Progenitor cell of endocrine pancreas (in vitro differentiated cells): ENCODE data around the gene URGCP. TPM values are rescaled to one million over a fixed set of nuclear protein-coding genes. Genes with fewer than 3 reads are reported as not detected.
A peak's percentile ranks its signal among the peaks of the same experiment; 100 is the strongest.
"Not testable (repeated sequence)": the region's sequence is repeated elsewhere in the genome, so short reads cannot be mapped to it uniquely, and the experiment has no call there.

Experiments used
- DNase-seq: peaks from one replicate; pipeline ENCODE4 v3.0.0; 2021; ENCODE audit warnings: low spot score; ENCODE audit not compliant: unreplicated experiment
- H3K27ac Mint-ChIP-seq: 2 replicates; pipeline ENCODE4 v1.8.0; 2021; ENCODE audit warnings: mild to moderate bottlenecking, moderate library complexity, mixed read lengths
- H3K27me3 Mint-ChIP-seq: 2 replicates; pipeline ENCODE4 v1.8.0; 2021; ENCODE audit warnings: mixed read lengths
- H3K36me3 Mint-ChIP-seq: 2 replicates; pipeline ENCODE4 v1.8.0; 2022; ENCODE audit warnings: mixed read lengths; ENCODE audit not compliant: insufficient read depth
- H3K4me1 Mint-ChIP-seq: 2 replicates; pipeline ENCODE4 v1.8.0; 2021; ENCODE audit warnings: low read depth, mixed read lengths
- H3K4me3 Mint-ChIP-seq: 2 replicates; pipeline ENCODE4 v1.8.0; 2021; ENCODE audit warnings: low read depth, mild to moderate bottlenecking, moderate library complexity, mixed read lengths
- H3K9me3 Mint-ChIP-seq: 2 replicates; pipeline ENCODE4 v1.8.0; 2021; ENCODE audit warnings: low read depth, mixed read lengths
- CTCF ChIP-seq: fragments of 200-600 bp; sonication (generic); IDR thresholded peaks from one replicate; pipeline ENCODE4 v1.5.0; 2021; ENCODE audit warnings: antibody characterized with exemption, mild to moderate bottlenecking; ENCODE audit not compliant: unreplicated experiment
- total RNA-seq: library from RNA; stranded (reverse); gene quantifications from 2 replicates; pipeline ENCODE4 v1.2.1, GENCODE V29; 2021

URGCP gene
- total RNA-seq, 1 donor from 2014 or later: 40.0 TPM

- TF ChIP-seq CTCF: no peak
- no peaks in the 10 kb centered on the region for H3K27me3 Mint-ChIP-seq
- no peak overlapping the region for H3K27ac Mint-ChIP-seq
- no peaks in the 10 kb centered on the region for H3K4me1 Mint-ChIP-seq
- no peak overlapping the region for H3K4me3 Mint-ChIP-seq
- no peaks in the 10 kb centered on the region for H3K36me3 Mint-ChIP-seq
- H3K9me3 Mint-ChIP-seq: no peaks in the 10 kb centered on the region
- DNase-seq: no peak
Observed at GRCh38 chr7:43844662-43845061, 61.7 kb downstream of the URGCP start.

DNA sequence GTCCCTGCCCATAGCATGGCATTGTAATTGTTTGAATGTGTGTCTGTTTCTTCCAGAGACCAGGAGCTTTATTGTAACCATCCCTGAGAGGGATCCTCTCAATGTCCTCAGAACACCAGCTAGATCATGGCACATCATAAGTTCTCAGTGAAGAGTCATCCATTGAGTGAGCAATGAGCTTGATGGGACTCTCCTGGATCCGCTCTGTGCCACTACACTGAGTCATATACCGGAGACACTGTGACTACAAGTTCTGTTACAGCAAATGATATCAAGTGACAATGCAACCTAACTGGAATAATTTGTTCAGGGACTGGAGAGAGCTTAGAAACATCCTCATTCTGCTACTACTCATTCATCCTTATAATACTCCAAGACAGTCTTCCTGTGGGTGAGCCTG lies 62.1 kb downstream of the URGCP start:
- TF ChIP-seq CTCF: no peak
- Mint-ChIP-seq H3K9me3 (no peaks in the 10 kb centered on the region), H3K36me3 (no peaks in the 10 kb centered on the region), H3K4me3 (no peak overlapping the region), H3K27ac (no peak overlapping the region), H3K4me1 (no peaks in the 10 kb centered on the region), H3K27me3 (no peaks in the 10 kb centered on the region)
- no peak for DNase-seq

GRCh38 chr7:43843296-43843695 lies 63.1 kb downstream of the URGCP start:
- H3K36me3 Mint-ChIP-seq: no peaks in the 10 kb centered on the region
- DNase-seq: no peak
- H3K4me3 Mint-ChIP-seq: no peak overlapping the region
- H3K27me3 Mint-ChIP-seq: no peaks in the 10 kb centered on the region
- H3K9me3 Mint-ChIP-seq: no peaks in the 10 kb centered on the region
- TF ChIP-seq CTCF: no peak
- H3K4me1 Mint-ChIP-seq: peaks cover 5% of the 10 kb centered on the region
- no peak overlapping the region for H3K27ac Mint-ChIP-seq

DNA sequence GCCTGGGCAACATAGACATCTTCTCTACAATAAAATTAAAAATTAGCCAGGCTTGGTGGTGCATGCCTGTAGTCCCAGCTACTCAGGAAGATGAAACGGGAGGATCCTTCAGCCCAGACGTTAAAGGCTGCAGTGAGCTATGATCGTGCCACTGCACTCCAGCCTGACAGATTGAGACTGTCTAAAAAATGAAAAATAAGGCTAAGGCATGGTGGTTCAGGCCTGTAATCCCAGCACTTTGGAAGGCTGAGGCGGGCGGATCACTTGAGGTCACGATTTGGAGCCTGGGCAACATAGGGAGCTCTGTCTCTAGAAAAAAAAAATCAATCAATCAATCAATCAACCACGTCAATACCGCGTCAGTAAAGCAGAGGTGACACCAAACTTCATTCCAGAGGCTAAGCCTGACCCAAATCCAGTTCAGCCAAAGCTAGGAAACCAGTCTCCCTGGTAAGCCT lies 68.2 kb downstream of the URGCP start:
- Mint-ChIP-seq H3K9me3 (no peaks in the 10 kb centered on the region), H3K4me1 (peaks cover 8% of the 10 kb centered on the region), H3K4me3 (peak overlapping the region; percentile 57), H3K27me3 (no peaks in the 10 kb centered on the region), H3K36me3 (no peaks in the 10 kb centered on the region), H3K27ac (peak overlapping the region; percentile 83)
- TF ChIP-seq CTCF: no peak
- DNase-seq: no peak

DNA sequence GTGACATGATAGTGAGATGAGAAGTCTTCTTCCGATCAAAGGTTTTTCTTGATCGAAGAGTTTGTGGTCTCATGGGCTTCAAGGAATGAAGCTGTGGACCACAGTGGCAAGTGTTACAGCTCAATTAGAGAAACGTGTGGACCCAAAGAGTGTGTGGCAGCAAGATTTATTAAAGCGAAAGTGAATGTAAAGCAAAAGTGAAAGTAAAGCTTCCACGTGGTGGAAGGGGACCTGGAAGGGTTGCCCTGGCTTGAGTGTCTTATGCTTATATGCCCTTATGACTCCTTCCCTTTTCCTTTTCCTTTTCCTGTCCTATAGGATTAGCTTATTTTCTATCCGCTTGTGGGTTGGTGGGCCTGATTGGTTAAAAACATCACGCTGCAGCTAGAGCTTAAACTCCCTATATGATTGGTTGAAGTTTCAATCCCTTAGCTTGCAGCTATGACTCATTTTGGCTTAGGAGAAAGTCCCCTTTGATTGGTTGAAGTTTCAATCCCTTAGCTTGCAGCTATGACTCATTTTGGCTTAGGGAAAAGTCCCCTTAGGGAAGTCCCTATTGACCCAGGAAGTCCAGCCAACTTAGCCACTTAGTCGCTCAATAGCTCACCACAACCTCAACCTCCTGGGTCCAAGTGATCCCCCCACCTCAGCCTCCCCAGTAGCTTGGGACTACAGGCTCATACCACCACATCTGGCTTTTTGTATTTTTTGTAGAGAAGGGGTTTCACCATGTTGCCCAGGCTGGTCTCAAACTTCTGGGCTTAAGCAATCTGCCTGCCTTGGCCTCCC lies 71.7 kb downstream of the URGCP start:
- Mint-ChIP-seq H3K4me1 (peaks cover 8% of the 10 kb centered on the region), H3K9me3 (peaks cover 2% of the 10 kb centered on the region), H3K4me3 (no peak overlapping the region), H3K36me3 (no peaks in the 10 kb centered on the region), H3K27ac (no peak overlapping the region), H3K27me3 (no peaks in the 10 kb centered on the region)
- DNase-seq: no peak
- TF ChIP-seq CTCF: no peak

DNA sequence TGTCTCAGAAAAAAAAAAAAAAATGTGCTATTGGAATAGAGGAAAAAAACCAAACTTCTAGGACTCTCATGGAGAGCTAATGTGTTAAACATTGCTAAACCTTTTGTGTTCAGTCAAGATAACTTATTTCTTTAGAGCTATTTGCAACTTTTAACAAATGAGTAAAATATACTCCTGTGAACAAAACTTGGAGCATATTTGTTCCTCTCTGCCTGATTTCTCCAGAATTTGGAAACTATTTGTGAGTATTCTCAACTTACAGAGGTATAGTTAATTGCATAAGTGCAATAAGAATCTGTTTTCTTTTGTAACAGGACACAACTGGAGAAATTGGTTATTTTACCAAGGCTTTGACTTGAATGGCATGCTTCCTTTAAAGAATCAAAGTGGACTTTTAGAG lies 75.5 kb downstream of the URGCP start:
- H3K4me3 Mint-ChIP-seq, H3K4me1 Mint-ChIP-seq, H3K36me3 Mint-ChIP-seq, DNase-seq, H3K27me3 Mint-ChIP-seq, H3K27ac Mint-ChIP-seq, H3K9me3 Mint-ChIP-seq: not testable (repeated sequence)
